GM18861 (cell line): ENCODE data around the gene ATP11A.
"Not testable (repeated sequence)": the region's sequence is repeated elsewhere in the genome, so short reads cannot be mapped to it uniquely, and the experiment has no call there.

Experiments used
- ATAC-seq: cut with Tn5 transposase; IDR thresholded peaks from one replicate; pipeline ENCODE4 v1.9.1; 2021; ENCODE audit not compliant: unreplicated experiment

ATP11A gene

DNA sequence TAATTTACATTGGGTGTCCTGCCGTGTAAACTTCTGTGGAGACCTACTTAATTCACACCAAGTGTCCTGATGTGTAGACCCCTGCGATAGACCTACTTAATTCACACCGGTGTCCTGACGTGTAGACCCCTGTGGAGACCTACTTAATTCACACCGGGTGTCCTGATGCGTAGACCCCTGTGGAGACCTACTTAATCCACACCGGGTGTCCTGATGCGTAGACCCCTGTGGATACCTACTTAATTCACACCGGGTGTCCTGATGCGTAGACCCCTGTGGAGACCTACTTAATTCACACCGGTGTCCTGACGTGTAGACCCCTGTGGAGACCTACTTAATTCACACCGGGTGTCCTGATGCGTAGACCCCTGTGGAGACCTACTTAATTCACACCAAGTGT lies 97.0 kb downstream of the ATP11A start:
- not testable (repeated sequence) for ATAC-seq

DNA sequence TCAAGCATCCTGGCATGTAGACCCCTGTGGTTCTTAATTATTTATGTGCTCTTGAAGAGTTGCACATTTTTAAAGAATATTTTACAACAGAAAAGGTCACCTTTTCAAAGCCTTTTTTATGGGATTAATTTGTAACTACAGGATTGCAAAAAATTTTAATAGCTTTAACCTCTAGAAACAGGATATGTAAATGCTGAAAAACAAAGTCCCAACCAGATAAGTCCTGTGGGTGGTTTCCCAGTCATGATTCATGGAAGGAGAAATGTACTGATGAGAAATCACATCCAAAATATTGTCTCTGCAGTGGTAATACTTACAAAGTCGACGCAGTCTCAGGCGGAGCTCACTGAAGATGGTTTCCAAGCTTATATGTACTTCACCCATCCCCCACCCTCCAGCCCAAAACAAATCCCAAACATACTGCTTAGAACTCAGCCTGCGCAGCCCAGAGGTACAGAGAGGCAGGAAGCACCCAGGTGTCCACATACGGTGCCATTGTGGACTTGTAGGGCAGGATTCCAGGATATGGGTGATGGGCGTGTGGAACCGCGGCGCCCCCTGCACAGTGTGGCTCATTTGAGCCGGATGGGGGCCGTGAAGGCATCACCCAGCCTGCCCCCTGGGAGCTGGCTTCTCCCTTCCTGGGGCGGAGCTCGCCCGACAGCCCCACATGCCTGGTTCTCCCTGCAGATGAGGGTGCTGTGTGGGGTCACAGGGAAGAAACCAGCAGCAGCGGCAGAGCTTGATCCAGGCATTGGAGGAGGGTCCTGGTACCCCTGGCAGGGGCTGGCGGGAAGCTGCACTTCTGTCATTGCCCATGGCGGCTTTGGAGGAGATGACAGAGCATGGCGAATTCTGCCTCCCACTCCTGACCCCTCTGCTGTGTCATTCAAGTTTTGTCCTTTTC lies 101.2 kb downstream of the ATP11A start:
- no peak for ATAC-seq

DNA sequence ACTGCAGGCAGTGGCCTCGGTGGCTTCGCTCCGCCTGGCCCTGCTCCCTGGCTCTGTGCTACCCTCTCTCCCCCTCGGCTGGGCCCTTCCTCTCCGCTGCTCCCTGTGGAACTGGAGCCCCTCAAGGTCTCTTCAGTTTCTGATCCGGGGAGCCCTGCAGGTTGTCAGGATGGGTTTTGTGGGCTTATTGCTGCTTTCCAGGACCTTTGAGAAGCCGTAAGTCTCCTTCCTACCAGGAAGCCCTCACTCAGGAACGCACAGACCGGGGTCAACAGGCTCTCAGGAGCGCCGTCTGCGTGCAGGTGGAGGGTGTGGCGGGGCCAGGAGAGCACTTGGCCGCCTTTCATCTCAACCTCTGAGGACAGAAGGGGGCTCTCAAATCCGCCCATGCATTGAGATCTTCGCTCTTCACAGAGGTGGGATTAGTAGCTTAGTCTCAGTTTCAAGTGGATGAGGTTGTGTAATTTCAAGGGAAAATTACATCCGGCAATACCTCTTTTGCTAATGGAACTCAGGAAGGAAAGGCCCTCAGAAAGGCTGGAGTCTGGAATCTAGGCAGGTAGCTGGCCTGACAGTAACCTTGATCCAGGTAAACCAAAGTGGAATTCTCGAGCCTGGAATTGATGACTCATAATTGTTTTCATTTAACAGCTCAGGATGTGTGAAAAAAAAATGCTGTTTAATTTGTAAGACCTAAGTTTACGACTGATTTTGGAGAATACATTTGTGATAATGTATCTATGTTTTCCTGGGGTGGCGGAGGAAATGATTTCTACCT lies 102.0 kb downstream of the ATP11A start:
- no peak for ATAC-seq

DNA sequence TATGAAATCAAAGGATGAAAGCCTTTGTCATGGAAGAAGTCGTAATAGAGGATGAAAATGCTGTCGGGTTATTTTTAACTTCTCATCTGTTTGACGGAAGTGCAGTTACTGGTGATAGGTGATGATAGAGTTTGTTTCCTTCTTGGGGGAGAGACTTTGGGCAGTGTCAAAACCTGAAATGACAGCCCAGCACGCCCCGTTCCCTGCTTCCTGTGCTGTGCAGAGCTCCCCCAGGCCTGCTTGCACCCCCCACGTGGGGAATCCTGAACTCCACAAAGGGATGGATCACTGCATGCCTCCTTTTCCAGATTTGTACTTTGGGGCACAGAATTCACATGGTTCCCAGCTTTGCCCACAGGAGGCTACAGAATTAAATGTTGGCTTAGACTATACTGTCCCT lies 102.7 kb downstream of the ATP11A start:
- ATAC-seq, result no peak

DNA sequence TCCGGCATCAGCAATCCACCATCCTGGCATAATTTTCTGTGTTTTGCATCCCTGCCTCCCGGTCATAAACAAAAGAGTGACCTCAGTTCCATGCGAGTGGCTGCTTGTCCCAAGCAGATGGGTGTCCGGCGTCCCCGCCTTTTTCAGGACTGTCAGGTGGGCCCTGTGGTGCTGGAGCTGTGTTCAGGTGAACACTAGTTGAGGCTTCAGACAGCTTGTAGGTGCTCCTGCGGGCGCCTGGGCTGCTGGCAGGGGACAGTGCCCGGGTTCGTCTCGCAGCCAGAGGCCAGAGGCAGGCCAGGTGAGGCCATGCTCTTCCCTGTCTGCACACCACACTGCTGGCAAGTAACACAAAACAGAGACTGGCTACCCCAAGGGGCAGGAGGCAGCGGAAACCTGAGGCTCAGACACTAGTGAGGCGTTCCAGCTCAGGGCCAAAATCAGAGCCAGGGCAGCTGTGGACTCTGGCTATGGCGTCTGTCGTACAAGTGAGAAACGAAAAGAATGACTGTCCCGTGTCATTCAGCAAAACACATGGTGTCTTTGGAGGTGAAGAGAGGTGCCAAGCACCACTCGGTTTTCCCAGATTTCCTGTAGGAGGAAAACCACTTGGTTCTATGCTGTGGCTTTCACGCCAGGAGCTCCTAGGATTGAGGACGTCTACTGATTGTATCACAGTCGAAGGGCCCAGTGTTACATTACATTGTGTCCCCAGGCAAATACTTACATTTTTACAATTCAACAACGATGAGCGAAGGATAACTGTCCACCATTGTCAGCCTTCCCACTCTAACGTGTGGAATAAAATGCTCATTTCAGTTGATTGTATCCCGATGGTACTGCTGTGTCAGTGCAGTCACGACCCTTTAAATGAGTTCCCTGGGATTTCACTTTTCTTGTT lies 104.0 kb downstream of the ATP11A start:
- ATAC-seq, result no peak

DNA sequence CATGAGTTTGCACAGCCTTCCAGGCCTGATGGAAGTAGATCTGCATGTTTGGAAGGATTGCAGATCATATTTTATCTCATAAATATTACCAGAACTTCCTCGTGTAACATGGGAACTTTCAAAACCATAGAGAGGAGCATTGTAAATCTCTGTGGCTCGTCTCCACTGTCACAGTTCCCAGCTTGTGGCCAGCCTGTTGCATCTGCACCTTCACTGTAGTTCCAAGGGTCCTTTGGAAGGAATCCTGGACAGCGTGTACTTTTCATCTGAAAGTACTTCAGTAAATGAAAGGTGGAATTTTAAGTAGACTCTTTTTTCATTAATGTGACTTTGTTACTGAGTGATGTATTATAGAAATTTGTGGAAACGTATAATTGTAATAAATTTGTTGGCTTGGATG lies 105.4 kb downstream of the ATP11A start:
- no peak for ATAC-seq

DNA sequence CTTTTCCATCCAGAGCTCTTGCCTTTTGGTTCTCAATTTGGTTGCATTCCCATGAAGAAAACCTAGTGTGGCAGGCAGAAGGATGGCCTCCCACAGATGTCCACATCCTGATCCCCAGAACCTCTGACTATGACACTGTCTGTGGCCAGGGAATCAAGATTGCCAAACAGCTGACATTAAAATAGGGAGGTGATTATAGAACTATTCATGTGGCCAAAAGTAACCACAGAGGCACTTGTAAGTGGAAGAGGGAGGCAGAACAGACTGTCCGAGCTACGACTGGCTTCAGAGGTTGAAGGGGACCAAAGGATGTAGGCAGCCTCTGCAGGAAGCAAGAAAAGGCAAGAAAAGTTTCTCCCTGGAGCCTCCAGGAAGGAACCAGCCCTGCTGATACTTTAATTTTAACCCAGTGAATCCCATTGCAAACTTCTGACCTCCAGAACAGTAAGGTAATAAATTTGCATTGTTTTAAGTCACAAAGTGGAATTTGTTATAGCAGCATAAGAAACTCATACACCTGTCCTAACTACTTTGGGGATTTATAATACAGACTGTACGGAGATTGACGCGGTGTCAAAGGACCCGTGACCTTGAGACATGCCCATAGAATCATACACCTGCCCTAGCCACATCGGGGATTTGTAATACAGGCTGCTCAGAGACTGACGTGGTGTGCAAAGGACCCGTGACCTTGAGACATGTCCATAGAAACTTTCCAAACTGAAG lies 106.5 kb downstream of the ATP11A start:
- ATAC-seq, result no peak

DNA sequence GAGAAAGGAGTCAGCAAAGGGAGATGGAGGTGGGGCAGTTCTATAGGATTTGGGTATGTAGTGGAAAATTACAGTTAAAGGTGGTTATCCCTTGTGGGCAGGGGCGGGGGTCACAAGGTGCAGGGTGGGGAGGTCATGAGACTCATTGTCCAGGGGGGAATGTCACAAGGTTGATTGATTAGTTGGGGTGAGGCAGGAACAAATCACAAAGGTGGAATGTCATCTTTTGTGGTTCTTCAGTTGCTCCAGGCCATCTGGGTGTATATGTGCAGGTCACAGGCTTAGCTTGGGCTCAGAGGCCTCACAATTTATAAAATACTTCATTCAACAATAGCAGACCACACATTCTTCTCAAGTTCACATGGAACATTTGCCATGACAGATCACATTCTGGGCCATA lies 109.6 kb downstream of the ATP11A start:
- ATAC-seq, result no peak

DNA sequence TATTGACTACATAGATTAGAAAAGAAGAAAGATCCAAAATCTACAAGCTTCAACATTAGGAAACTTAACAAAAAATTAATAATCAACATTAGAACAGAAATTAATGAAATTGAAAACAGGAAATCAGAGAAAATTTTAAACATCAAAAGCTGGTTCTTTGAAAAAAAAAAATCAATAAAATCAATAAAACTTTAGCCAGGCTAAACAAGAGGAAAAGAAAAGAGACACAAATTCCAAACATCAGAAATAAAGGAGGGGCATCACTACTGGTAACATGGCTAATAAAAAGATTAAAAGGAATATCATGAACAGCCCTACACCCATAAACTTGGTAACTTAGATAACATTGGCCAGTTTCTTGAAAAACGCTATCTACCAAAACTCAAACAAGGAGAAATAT lies 110.2 kb downstream of the ATP11A start:
- ATAC-seq, result no peak

DNA sequence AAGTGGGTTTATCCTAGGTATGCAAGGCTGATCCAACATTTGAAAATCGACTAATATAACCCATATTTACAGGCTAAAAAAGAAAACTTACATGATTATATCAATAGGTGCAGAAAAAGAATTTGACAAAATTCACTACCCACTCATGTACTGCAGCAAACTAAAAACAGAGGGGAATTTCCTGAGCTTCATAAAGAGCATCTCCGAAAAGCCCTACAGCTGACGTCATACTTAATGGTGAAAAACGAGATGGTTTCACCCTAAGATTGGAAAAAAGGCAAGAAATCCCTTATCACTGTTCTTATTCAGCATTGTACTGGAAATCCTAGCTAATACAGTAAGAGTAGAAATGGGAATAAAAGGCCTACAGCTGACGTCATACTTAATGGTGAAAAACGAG lies 111.0 kb downstream of the ATP11A start:
- not testable (repeated sequence) for ATAC-seq

DNA sequence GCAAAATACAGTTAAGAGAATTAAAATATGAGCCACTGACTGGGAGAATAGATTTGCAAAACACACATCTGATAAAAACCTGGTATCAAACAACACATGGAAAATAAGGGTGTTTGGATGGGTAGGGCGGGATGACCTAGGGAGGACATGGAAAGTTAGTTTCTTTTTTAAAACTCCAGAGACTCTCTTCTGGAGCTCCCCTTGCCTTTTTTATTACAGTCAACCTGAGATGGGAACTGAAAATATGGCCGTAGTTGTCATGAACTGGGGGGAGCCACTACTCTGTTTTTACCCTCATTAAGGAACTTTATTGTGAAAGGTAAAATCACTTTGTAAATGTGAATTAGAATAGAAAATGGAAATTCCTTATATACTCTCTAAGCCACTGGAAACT lies 113.0 kb downstream of the ATP11A start:
- ATAC-seq, result no peak

DNA sequence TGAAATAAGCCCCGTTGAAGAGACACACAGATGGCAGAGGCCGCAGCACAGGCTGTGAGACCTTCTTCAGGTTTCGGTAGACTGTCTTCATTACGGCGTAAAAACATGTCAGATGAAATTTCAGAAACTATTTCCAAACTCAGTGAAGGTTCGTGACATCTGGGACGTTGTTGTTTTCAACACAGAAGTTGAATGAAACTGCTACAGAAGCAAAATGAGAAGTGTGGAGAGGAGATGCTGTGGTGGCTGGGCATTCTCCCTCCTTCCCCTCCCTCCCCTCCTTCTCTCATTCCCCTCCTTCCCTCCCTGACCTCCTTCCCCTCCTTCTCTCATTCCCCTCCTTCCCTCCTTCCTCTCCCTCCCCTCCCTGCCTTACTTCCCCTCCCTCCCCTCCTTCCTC lies 113.6 kb downstream of the ATP11A start:
- no peak for ATAC-seq

DNA sequence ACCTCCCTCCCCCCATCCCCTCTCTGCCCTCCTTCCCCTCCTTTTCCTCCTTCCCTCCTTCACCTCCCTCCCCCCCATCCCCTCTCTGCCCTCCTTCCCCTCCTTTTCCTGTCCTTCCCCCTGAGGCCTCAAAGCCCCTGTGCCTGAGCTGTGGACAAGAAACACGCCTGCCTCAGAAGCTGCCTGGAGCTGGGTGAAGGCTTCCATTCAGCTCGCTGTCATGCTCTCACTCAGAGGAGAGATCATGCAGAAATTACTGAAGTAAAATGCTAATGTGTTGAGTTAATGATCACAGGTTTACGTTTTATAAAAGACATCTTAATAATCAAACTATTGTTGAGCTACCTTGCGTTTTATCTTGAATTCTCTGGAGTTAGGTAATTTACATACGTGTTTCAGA lies 114.5 kb downstream of the ATP11A start:
- ATAC-seq, result no peak

DNA sequence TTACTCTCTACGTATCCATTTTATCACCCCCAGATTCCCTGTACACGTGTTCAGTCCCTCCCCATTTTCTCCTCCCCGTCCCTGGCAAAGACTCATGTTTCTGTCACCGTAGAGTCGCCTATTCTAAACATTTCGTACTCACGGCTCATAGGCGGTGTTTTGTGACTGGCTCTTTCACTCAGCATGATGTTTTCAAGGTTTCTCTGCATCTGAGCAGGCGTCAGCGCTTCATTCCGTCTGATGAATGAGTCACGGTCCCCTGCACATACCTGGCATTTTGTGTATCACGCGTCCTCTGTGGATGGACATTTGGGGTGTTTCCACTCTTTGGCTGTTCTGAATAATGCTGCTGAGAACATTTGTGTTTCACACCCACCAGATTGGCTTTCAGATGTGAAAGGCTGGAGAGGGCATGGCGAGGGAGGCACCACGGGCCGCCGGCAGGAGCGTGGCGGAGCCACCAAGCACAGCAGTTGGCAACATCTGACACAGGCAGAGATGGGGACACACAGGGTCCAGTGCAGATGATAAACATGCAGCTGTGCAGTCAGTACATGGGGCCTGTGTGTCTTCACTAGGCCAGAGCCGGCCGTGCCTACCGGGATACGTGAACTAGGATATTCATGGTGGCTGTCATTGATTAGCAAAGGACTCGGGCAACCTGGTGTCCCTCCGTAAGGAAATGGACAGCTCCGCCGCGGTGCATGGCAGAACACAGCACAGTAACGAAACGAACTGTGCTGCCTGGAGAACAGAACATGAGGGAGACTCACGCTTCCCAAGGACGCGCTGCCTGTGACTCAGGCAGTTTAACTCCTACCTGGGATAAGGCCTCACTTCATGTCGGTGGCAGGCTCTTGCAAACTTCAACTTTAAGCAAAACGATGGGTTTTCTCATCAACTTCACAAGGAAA lies 117.2 kb downstream of the ATP11A start:
- no peak for ATAC-seq

DNA sequence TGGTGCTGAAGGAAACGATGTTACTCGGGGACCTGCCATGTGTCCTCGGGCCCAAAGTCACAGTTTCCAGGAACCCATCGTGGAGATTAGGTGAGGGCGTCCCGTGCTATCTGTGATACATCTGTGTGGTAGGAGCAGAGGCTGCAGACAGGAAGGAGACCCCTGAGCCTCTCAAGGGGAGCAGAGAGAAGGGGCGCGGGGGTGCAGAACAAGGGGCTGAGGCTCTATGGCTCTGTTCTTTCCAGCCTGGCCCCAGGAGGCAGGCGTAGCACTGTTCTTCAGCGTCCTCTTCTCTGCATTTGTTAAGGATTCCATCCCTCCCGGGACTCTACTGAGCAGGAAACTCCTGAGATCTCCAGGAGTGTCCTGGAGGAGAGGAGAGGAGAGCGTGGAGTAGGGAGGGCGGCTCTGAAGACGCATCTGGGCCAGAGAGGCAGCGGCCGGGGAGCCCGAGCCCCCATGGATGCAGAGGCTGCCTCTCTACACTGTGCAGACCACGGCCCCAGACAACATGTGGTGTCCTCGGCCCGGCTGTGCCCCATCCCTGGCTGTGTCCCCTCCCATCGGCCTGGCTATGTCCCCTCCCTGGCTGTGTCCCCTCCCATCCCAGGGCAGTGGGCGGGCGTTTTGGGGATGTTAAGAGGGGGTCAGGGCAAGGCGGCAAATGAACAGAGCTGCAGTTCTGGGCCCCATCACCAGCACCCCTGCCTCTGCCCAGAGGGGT lies 118.0 kb downstream of the ATP11A start:
- no peak for ATAC-seq

DNA sequence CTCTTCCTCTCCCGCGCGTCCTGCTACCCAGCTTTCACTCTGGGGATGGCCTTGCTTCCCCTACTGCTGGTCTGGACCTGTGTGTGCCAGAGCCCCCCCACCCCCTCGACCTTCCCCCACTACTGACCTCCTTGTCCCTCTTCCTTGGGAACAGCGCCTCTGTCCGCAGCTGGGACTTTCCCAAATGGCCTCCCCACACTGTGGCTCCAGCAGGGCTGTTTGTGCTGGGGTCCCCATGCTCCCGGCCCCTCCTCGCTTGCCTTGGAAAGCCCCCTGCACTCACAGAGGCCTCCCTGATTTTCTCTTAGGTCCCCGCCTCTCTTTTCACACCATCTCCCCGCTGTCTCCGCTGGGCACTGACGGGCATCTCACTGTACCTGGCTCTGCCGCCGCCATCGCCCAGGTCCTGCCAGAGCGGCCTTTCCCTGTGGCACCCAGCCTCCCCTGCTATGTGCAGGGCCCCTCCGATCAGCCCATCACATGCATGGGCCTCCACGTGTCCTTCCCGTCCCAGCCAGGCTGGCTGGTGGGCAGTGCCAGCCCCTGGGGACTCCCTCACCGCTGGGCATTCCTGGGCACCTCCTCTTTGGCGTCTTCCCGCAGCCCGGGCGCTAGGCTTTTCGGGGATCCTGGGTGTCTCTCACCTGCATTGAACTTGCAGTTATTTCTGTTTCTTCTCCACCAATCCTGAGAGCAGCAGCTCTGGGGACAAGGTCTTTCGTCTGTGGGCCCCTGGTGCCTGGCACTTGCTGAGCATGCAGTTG lies 118.7 kb downstream of the ATP11A start:
- no peak for ATAC-seq

DNA sequence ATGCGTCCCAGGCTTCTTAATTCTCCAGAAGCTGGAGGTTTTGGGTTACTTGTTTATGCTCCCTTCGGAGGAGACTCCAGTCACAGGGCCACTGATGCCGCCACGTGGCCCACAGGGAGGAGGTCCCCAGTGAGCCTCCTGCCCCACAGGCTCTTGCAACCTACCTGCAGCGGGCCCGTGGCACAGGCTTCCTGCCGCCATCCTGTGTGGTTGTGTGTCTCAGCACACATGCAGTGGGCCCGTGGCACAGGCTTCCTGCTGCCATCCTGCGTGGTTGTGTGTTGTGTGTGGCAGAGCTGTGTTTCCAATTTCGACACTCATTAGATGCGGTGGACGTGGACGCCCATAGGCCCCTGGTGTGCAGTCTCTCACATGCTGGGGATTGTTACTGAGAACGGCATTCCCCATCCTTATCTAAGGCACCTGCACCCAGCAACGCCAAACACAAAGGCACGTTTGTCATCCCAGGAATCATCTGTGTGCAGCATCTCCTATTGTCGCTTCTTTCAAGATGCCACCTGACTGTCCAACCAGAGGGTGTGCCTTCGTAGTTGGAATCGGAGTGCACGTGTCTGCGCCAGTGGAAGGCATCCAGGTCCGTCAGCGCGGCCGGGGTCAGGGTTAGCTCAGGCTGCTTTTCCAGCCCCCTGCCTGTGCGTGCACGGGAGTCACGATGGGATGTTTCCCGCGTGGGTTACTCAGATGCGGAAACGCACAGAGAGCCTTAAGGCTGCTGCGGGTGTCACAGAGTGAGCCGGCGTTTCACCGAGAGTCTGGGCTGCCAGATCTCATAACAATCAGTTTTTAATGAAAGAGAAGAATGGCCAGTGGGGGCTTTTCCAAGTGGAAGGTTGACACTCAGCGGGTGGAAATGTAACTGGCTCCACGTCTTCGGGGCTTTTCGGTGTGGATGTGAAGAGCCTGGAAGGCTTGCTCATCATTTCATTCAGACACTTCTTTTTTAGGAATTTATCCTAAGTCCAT lies 119.8 kb downstream of the ATP11A start:
- ATAC-seq, result no peak
